Loucy (cell line): ENCODE measurements around the gene GPR12.
A peak's percentile ranks its signal among the peaks of the same experiment; 100 is the strongest.

Experiments used
- H2AFZ ChIP-seq: fragments of 200-600 bp; sonication (generic); 2 replicates; pipeline ENCODE4 v1.6.0; 2016; ENCODE audit warnings: antibody characterized with exemption, mild to moderate bottlenecking, low read length, moderate library complexity
- H3F3A ChIP-seq: fragments of 200-600 bp; 2 replicates; pipeline ENCODE4 v1.6.0; 2016; ENCODE audit warnings: antibody characterized with exemption, low read depth, mild to moderate bottlenecking
- H3K27me3 ChIP-seq: fragments of 200-600 bp; sonication (generic); 2 replicates; pipeline ENCODE4 v1.6.1; 2014; ENCODE audit warnings: low read length, mild to moderate bottlenecking; ENCODE audit not compliant: insufficient read depth, poor library complexity, severe bottlenecking
- H3K36me3 ChIP-seq: fragments of 200-600 bp; sonication (generic); 2 replicates; pipeline ENCODE4 v1.6.1; 2016; ENCODE audit warnings: low read length; ENCODE audit not compliant: insufficient read depth
- H3K4me1 ChIP-seq: fragments of 200-600 bp; sonication (generic); 2 replicates; pipeline ENCODE4 v1.5.1; 2014; ENCODE audit warnings: low read length, mild to moderate bottlenecking; ENCODE audit not compliant: insufficient read depth, poor library complexity, severe bottlenecking
- H3K4me2 ChIP-seq: fragments of 200-600 bp; sonication (generic); 2 replicates; pipeline ENCODE4 v1.6.0; 2014; ENCODE audit warnings: antibody characterized with exemption, low read length, low read depth, mild to moderate bottlenecking; ENCODE audit not compliant: poor library complexity, severe bottlenecking
- H3K4me3 ChIP-seq: fragments of 200-600 bp; sonication (generic); 2 replicates; pipeline ENCODE4 v1.5.1; 2014; ENCODE audit warnings: low read length, mild to moderate bottlenecking, mixed read lengths; ENCODE audit not compliant: poor library complexity, severe bottlenecking
- H3K79me2 ChIP-seq: fragments of 200-600 bp; sonication (generic); 2 replicates; pipeline ENCODE4 v1.6.1; 2014; ENCODE audit warnings: low read length; ENCODE audit not compliant: insufficient read depth
- H3K9ac ChIP-seq: fragments of 200-600 bp; sonication (generic); 2 replicates; pipeline ENCODE4 v1.6.0; 2014; ENCODE audit warnings: mild to moderate bottlenecking, low read depth, low read length, moderate library complexity; ENCODE audit not compliant: poor library complexity, severe bottlenecking
- H3K9me2 ChIP-seq: fragments of 200-600 bp; sonication (generic); replicated peaks from 2 replicates; pipeline ENCODE4 v1.6.1; 2016; ENCODE audit warnings: low read depth, low read length, mixed read lengths
- H3K9me3 ChIP-seq: fragments of 200-600 bp; sonication (generic); 2 replicates; pipeline ENCODE4 v1.6.1; 2014; ENCODE audit warnings: mild to moderate bottlenecking, antibody characterized with exemption, low read length, low read depth; ENCODE audit not compliant: insufficient read depth
- H4K20me1 ChIP-seq: fragments of 200-600 bp; sonication (generic); 2 replicates; pipeline ENCODE4 v1.6.0; 2014; ENCODE audit warnings: antibody characterized with exemption, low read length, mild to moderate bottlenecking; ENCODE audit not compliant: insufficient read depth, poor library complexity, severe bottlenecking
- EZH2phosphoT487 ChIP-seq: fragments of 200-600 bp; IDR thresholded peaks from 2 replicates; pipeline ENCODE4 v1.6.1; 2018; ENCODE audit warnings: antibody characterized with exemption, mild to moderate bottlenecking, moderate library complexity, borderline replicate concordance
- TF ChIP-seq, protein P1 (sequence below): fragments of 200-600 bp; sonication (generic); conservative IDR thresholded peaks from 2 replicates; pipeline ENCODE4 v1.5.1; 2014; ENCODE audit warnings: mild to moderate bottlenecking, antibody characterized with exemption, low read length

The GPR12 gene

DNA sequence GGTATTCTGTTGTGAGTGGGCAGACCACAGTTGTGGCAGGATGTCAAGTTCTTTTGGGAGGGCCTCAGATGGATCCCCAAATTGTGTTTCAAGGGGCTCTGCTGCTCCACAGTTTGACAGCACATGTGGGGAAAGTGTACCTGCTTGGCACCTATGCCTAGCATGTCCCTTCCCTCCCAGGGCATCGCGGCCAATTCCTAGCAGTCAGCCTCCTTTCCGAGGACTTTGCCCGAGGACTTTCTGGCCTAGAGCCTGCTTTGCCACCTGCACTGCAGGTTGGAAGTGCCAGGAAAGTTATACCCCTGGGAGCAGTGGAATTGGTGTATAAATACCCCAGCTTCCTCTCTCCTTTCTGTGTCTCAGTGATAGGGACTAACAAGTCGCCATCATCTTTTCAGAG, 11.9 kb upstream of the GPR12 start:
- H4K20me1 ChIP-seq, result no peaks in the 10 kb centered on the region

DNA sequence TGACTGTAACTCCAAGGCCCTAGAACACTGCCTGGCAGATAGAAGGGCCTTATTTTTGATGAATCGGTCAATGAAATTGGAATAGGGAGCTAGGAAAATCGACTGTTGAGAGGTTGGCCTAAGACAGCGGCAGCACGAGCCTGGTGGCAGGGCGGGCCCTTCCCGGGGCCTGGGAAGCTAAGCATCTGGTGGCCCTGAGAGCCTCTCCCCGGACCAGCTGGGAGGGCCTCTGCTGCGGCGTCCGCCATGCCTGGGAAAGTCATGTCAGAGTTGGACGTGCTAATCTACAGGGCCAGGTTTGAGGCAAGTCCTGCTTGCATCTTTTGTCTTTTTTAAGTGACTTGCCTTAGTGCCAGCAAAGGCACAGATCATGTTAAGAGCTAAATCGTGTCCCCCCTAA, 11.2 kb upstream of the GPR12 start:
- Histone ChIP-seq H3K79me2 (no peaks in the 10 kb centered on the region), H3K4me2 (no peak overlapping the region), H4K20me1 (no peaks in the 10 kb centered on the region), H3K36me3 (no peaks in the 10 kb centered on the region), H3F3A (no peaks in the 10 kb centered on the region), H2AFZ (no peak overlapping the region), H3K9ac (no peak overlapping the region), H3K9me3 (no peaks in the 10 kb centered on the region), H3K4me3 (no peak overlapping the region), H3K27me3 (no peaks in the 10 kb centered on the region), H3K4me1 (no peaks in the 10 kb centered on the region), H3K9me2 (no peaks in the 10 kb centered on the region)
- no peak for TF ChIP-seq EZH2phosphoT487
- TF ChIP-seq, protein P1, sequence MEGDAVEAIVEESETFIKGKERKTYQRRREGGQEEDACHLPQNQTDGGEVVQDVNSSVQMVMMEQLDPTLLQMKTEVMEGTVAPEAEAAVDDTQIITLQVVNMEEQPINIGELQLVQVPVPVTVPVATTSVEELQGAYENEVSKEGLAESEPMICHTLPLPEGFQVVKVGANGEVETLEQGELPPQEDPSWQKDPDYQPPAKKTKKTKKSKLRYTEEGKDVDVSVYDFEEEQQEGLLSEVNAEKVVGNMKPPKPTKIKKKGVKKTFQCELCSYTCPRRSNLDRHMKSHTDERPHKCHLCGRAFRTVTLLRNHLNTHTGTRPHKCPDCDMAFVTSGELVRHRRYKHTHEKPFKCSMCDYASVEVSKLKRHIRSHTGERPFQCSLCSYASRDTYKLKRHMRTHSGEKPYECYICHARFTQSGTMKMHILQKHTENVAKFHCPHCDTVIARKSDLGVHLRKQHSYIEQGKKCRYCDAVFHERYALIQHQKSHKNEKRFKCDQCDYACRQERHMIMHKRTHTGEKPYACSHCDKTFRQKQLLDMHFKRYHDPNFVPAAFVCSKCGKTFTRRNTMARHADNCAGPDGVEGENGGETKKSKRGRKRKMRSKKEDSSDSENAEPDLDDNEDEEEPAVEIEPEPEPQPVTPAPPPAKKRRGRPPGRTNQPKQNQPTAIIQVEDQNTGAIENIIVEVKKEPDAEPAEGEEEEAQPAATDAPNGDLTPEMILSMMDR, result no peak

More for the DNA sequence above, 11.9 kb upstream of the GPR12 start:
- H3K4me3 ChIP-seq, result no peak overlapping the region
- no peak for TF ChIP-seq EZH2phosphoT487
- TF ChIP-seq, protein P1, result no peak
- H3K27me3 ChIP-seq, result no peaks in the 10 kb centered on the region
- no peak overlapping the region for H3K9ac ChIP-seq
- no peak overlapping the region for H2AFZ ChIP-seq
- no peaks in the 10 kb centered on the region for H3K9me2 ChIP-seq
- no peaks in the 10 kb centered on the region for H3K9me3 ChIP-seq
- H3K4me2 ChIP-seq, result no peak overlapping the region
- no peaks in the 10 kb centered on the region for H3K4me1 ChIP-seq
- H3K79me2 ChIP-seq, result no peaks in the 10 kb centered on the region
- H3F3A ChIP-seq, result no peaks in the 10 kb centered on the region
- H3K36me3 ChIP-seq, result no peaks in the 10 kb centered on the region

GRCh38 chr13:26762745-26763345, 2.3 kb upstream of the GPR12 start:
- H3K9me2 ChIP-seq, result no peaks in the 10 kb centered on the region
- no peaks in the 10 kb centered on the region for H3K27me3 ChIP-seq
- H3K9me3 ChIP-seq, result no peaks in the 10 kb centered on the region
- H3K4me2 ChIP-seq, result peak overlapping the region; percentile 19
- H3K4me1 ChIP-seq, result peaks cover 23% of the 10 kb centered on the region
- no peak overlapping the region for H3K9ac ChIP-seq
- H3K36me3 ChIP-seq, result no peaks in the 10 kb centered on the region
- H3K79me2 ChIP-seq, result no peaks in the 10 kb centered on the region
- H2AFZ ChIP-seq, result no peak overlapping the region
- no peak overlapping the region for H3K4me3 ChIP-seq
- TF ChIP-seq, protein P1, result no peak
- no peak for TF ChIP-seq EZH2phosphoT487
- H3F3A ChIP-seq, result no peaks in the 10 kb centered on the region
- no peaks in the 10 kb centered on the region for H4K20me1 ChIP-seq
